Neural progenitor cell (in vitro differentiated cells): ENCODE results near the gene DCUN1D3. TPM values are rescaled to one million over a fixed set of nuclear protein-coding genes. Genes with fewer than 3 reads are reported as not detected.

Source experiments
- DNase-seq: peaks from one replicate; pipeline ENCODE4 v3.0.0-alpha.2; 2016; ENCODE audit warnings: low spot score
- H2AFZ ChIP-seq: fragments of 200-600 bp; sonication (generic); replicated peaks from 2 replicates; pipeline ENCODE4 v1.6.1; 2016; ENCODE audit warnings: antibody characterized with exemption
- H3F3A ChIP-seq: fragments of 200-600 bp; sonication (generic); 2 replicates; pipeline ENCODE4 v1.6.1; 2016; ENCODE audit warnings: antibody characterized with exemption, low read depth
- H3K27ac ChIP-seq: fragments of 200-600 bp; sonication (generic); 2 replicates; pipeline ENCODE4 v1.5.1; 2016; ENCODE audit warnings: mild to moderate bottlenecking
- H3K27me3 ChIP-seq: fragments of 200-600 bp; sonication (generic); 2 replicates; pipeline ENCODE4 v1.6.1; 2016; ENCODE audit warnings: mild to moderate bottlenecking, moderate library complexity
- H3K36me3 ChIP-seq: fragments of 200-600 bp; sonication (generic); 2 replicates; pipeline ENCODE4 v1.5.1; 2016
- H3K4me1 ChIP-seq: fragments of 200-600 bp; sonication (generic); 2 replicates; pipeline ENCODE4 v1.6.1; 2016; ENCODE audit warnings: mixed run types
- H3K4me2 ChIP-seq: fragments of 200-600 bp; sonication (generic); 2 replicates; pipeline ENCODE4 v1.6.1; 2016
- H3K4me3 ChIP-seq: fragments of 200-600 bp; sonication (generic); 2 replicates; pipeline ENCODE4 v1.5.1; 2016
- H3K79me2 ChIP-seq: fragments of 200-600 bp; sonication (generic); 2 replicates; pipeline ENCODE4 v1.6.1; 2016; ENCODE audit warnings: low read depth
- H3K9ac ChIP-seq: fragments of 200-600 bp; sonication (generic); 2 replicates; pipeline ENCODE4 v1.6.1; 2016
- H3K9me3 ChIP-seq: fragments of 200-600 bp; sonication (generic); 2 replicates; pipeline ENCODE4 v1.5.1; 2016; ENCODE audit warnings: low read depth
- H4K20me1 ChIP-seq: fragments of 200-600 bp; sonication (generic); 2 replicates; pipeline ENCODE4 v1.6.1; 2016; ENCODE audit warnings: low read depth
- H3K27ac Mint-ChIP-seq: 3 replicates; pipeline ENCODE4 v1.8.0; 2021; ENCODE audit warnings: mixed read lengths
- H3K27me3 Mint-ChIP-seq: 2 replicates; pipeline ENCODE4 v1.8.0; 2022; ENCODE audit warnings: low read depth, mild to moderate bottlenecking, inconsistent platforms, moderate library complexity, mixed read lengths; ENCODE audit not compliant: insufficient read depth
- H3K36me3 Mint-ChIP-seq: 3 replicates; pipeline ENCODE4 v1.8.0; 2021; ENCODE audit warnings: mixed read lengths
- H3K4me1 Mint-ChIP-seq: 3 replicates; pipeline ENCODE4 v1.8.0; 2021; ENCODE audit warnings: mixed read lengths
- H3K4me3 Mint-ChIP-seq: 3 replicates; pipeline ENCODE4 v1.8.0; 2021; ENCODE audit warnings: mild to moderate bottlenecking, moderate library complexity, mixed read lengths
- H3K9me3 Mint-ChIP-seq: 3 replicates; pipeline ENCODE4 v1.8.0; 2020; ENCODE audit warnings: mixed read lengths
- EZH2 ChIP-seq: fragments of 200-600 bp; sonication (generic); IDR thresholded peaks from 2 replicates; pipeline ENCODE4 v1.6.1; 2017; ENCODE audit warnings: antibody characterized with exemption, mild to moderate bottlenecking, moderate library complexity
- EZH2phosphoT487 ChIP-seq: fragments of 200-600 bp; sonication (generic); IDR thresholded peaks from 2 replicates; pipeline ENCODE4 v1.6.1; 2017; ENCODE audit warnings: antibody characterized with exemption
- total RNA-seq: library from RNA; depleted of rRNA; stranded (reverse); fragments of >200 nt; gene quantifications from 2 replicates; pipeline ENCODE4 v1.2.3, GENCODE V29; 2015; ENCODE audit warnings: low replicate concordance
- TF ChIP-seq, protein P1 (sequence below): fragments of 200-600 bp; sonication (generic); IDR thresholded peaks from 2 replicates; pipeline ENCODE4 v1.5.1; 2017; ENCODE audit warnings: antibody characterized with exemption, mild to moderate bottlenecking

Gene DCUN1D3
- total RNA-seq, 1 donor from 2014 or later, result 18.2 TPM

DNA sequence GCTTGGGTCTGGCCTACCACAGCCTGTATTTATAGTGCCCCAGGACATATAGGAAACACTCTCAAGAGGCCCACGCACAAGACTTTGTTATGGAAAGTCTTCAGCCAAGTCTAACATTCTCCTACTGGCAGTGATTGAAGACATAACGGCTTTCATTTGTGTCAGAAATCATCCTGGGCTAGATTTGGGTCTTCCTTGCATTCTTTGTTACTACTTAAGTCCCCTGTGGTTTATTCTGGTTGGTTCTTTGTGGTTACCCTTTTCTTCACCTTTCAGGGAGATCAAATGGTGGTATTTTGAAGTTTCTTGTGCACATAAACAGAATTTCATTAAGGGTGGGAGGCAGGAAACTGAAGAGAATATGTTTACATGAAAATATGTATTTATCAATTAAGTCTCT is 56.1 kb downstream of the DCUN1D3 start:
- H3K9me3 Mint-ChIP-seq, result no peaks in the 10 kb centered on the region
- Histone ChIP-seq H3K27ac (no peak overlapping the region), H3K4me2 (no peak overlapping the region), H3K79me2 (no peaks in the 10 kb centered on the region), H3K9me3 (no peaks in the 10 kb centered on the region), H2AFZ (no peak overlapping the region), H3K27me3 (no peaks in the 10 kb centered on the region), H3K36me3 (no peaks in the 10 kb centered on the region), H3K4me1 (no peaks in the 10 kb centered on the region), H3F3A (no peaks in the 10 kb centered on the region), H3K4me3 (no peak overlapping the region), H3K9ac (no peak overlapping the region), H4K20me1 (no peaks in the 10 kb centered on the region)
- H3K27me3 Mint-ChIP-seq, result no peaks in the 10 kb centered on the region
- TF ChIP-seq, protein P1, sequence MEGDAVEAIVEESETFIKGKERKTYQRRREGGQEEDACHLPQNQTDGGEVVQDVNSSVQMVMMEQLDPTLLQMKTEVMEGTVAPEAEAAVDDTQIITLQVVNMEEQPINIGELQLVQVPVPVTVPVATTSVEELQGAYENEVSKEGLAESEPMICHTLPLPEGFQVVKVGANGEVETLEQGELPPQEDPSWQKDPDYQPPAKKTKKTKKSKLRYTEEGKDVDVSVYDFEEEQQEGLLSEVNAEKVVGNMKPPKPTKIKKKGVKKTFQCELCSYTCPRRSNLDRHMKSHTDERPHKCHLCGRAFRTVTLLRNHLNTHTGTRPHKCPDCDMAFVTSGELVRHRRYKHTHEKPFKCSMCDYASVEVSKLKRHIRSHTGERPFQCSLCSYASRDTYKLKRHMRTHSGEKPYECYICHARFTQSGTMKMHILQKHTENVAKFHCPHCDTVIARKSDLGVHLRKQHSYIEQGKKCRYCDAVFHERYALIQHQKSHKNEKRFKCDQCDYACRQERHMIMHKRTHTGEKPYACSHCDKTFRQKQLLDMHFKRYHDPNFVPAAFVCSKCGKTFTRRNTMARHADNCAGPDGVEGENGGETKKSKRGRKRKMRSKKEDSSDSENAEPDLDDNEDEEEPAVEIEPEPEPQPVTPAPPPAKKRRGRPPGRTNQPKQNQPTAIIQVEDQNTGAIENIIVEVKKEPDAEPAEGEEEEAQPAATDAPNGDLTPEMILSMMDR, result no peak
- TF ChIP-seq EZH2phosphoT487 (no peak), EZH2 (no peak)
- peaks cover 7% of the 10 kb centered on the region for H3K36me3 Mint-ChIP-seq
- no peak for DNase-seq
- H3K4me1 Mint-ChIP-seq, result no peaks in the 10 kb centered on the region
- H3K4me3 Mint-ChIP-seq, result no peak overlapping the region
- no peak overlapping the region for H3K27ac Mint-ChIP-seq

- no peak overlapping the region for H3K4me2 ChIP-seq
- no peaks in the 10 kb centered on the region for H4K20me1 ChIP-seq
- no peak for TF ChIP-seq EZH2phosphoT487
- TF ChIP-seq, protein P1, result no peak
- TF ChIP-seq EZH2, result no peak
- H3K27me3 Mint-ChIP-seq, result no peaks in the 10 kb centered on the region
- no peaks in the 10 kb centered on the region for H3K4me1 Mint-ChIP-seq
- H3K36me3 Mint-ChIP-seq, result peaks cover 37% of the 10 kb centered on the region
- H3K36me3 ChIP-seq, result peaks cover 14% of the 10 kb centered on the region
- no peak overlapping the region for H2AFZ ChIP-seq
- H3K9ac ChIP-seq, result no peak overlapping the region
- no peaks in the 10 kb centered on the region for H3K27me3 ChIP-seq
- H3K9me3 Mint-ChIP-seq, result peaks cover 13% of the 10 kb centered on the region
- no peak for DNase-seq
- no peak overlapping the region for H3K4me3 Mint-ChIP-seq
- H3K9me3 ChIP-seq, result no peaks in the 10 kb centered on the region
- H3K27ac ChIP-seq, result no peak overlapping the region
- no peaks in the 10 kb centered on the region for H3K79me2 ChIP-seq
- H3K27ac Mint-ChIP-seq, result no peak overlapping the region
- no peak overlapping the region for H3K4me3 ChIP-seq
- H3F3A ChIP-seq, result no peaks in the 10 kb centered on the region
- H3K4me1 ChIP-seq, result no peaks in the 10 kb centered on the region
Observed at GRCh38 chr16:20839504-20839903, 60.7 kb downstream of the DCUN1D3 start.

GRCh38 chr16:20838240-20838639 is 61.9 kb downstream of the DCUN1D3 start:
- no peaks in the 10 kb centered on the region for H3K27me3 ChIP-seq
- Mint-ChIP-seq H3K4me3 (no peak overlapping the region), H3K9me3 (peaks cover 15% of the 10 kb centered on the region), H3K27me3 (no peaks in the 10 kb centered on the region), H3K36me3 (peaks cover 46% of the 10 kb centered on the region), H3K4me1 (no peaks in the 10 kb centered on the region), H3K27ac (no peak overlapping the region)
- H3F3A ChIP-seq, result no peaks in the 10 kb centered on the region
- no peaks in the 10 kb centered on the region for H3K79me2 ChIP-seq
- no peak for DNase-seq
- no peak for TF ChIP-seq EZH2
- TF ChIP-seq, protein P1, result no peak
- no peak for TF ChIP-seq EZH2phosphoT487
- H2AFZ ChIP-seq, result no peak overlapping the region
- no peaks in the 10 kb centered on the region for H4K20me1 ChIP-seq
- H3K9ac ChIP-seq, result no peak overlapping the region
- H3K27ac ChIP-seq, result no peak overlapping the region
- no peaks in the 10 kb centered on the region for H3K9me3 ChIP-seq
- no peak overlapping the region for H3K4me3 ChIP-seq
- H3K4me1 ChIP-seq, result no peaks in the 10 kb centered on the region
- H3K4me2 ChIP-seq, result no peak overlapping the region
- peaks cover 14% of the 10 kb centered on the region for H3K36me3 ChIP-seq
